Head of caudate nucleus (tissue), 42 donors: Measurements from ENCODE around the gene MYO3B.
A peak's percentile ranks its signal among the peaks of the same experiment; 100 is the strongest.

Experiments used
- DNase-seq, 42 donors: peaks; one replicate each; pipeline versions ENCODE4 v3.0.0 to v3.0.0-alpha.2; 2020 to 2021; ENCODE audit warnings: mixed read lengths in 7 of 42
- intact Hi-C: fragments of 100-400 bp; cut with DNase I; formaldehyde crosslinking; loops from one replicate; pipeline ENCODE4 v1.15.0; 2022

MYO3B gene

DNA sequence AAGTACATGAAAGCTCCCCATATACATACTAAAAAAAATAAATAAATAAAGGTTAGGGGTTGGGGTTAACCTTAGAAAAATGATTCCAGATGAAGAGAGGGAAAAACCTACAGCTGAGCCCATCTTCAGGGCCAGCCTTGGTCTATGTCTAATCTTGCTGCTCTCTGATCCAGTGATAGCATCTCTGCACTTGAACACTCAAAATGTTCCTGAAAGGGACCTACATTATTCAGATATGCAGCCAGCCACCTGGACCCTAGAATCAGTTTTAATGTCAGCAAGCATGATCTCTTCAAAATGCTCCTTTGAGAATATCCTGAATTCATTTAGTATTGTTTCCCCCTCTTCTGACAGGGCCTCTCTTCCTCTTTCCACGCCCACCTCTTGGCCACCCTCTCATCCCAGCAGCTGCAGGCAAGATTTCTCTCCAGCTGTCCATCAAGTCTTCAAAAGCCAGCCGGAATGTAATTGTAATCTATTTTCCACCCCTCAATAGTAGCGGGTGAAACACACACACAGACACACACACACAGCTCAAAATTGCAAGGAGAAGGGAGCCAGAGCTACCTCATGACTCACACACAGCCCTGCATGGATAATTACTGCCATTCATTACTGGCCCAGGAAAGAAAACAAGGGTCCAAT is 135.5 kb downstream of the MYO3B start:
- intact Hi-C loops = no loop called here

DNA sequence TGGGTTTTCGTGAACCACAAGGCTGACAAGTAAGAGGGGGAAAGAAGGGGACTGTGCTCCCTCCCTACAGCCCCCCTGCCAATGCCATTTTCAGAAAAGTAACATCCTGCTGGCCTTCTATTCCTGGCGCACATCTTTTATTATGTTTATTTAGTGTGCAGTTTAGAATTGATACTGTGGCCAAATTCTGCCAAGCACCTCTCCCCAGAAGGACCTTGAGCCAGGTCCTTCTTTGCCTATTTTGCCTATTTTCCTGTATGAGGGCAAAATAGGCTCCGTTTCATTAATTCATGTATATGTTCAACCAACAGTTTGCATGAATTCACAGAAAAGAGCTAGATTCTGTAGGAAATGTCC is 136.0 kb downstream of the MYO3B start:
- no peak for DNase-seq

More for the DNA sequence above, 135.5 kb downstream of the MYO3B start:
- DNase-seq = peak in 23 of 42 donors; percentile 1 to 71 (median 24)

DNA sequence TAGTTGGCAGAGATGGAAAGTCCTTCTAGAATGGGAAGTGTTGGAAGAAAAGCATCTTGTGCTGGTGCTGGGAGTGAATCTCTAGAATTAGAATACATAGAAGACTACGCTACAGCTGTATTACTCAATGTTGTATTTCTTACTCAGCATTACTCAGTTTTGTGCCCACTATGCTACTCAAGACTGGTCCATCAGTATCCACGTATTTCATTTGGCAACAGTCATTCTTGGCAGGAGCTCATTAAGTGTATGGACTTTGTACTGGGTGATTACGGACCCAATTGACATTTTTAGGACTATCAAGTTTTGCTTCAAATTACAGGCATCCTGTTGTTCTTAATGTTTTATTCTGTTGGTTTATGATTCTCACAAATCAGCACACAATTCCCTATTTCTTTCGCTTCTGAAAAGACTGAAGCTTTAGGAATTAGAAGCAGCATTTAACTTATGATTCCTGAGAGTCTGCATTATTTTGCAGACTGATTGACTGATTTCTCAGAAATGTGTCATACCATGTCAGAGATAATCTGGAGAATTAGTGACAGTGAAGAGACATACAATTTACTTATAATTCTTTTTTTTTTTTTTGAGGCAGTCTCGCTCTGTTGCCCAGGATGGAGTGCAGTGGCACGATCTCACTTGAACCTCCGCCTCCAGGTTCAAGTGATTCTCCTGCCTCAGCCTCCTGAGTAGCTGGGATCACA is 136.9 kb downstream of the MYO3B start:
- intact Hi-C loops = no loop called here
- DNase-seq = no peak

More for the DNA sequence above, 136.0 kb downstream of the MYO3B start:
- intact Hi-C loops = no loop called here

DNA sequence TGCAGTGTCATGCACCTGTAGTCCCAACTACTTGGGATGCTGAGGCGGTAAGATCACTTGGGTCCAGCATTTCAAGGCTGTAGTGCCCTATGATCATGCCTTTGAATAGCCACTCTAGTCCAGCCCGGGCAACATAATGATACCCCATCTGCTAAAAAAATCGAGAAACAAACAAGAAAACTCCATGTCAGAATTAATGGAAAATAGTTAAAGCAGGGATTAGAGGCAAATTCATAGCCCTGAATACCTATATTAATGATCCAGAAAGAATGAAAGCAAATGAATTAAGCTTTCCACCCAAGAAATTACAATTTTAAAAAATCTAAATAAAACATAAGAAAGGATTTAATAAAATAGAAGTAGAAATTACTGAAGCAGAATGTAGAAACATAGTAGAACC is 143.0 kb downstream of the MYO3B start:
- intact Hi-C loops = no loop called here
- DNase-seq = no peak

DNA sequence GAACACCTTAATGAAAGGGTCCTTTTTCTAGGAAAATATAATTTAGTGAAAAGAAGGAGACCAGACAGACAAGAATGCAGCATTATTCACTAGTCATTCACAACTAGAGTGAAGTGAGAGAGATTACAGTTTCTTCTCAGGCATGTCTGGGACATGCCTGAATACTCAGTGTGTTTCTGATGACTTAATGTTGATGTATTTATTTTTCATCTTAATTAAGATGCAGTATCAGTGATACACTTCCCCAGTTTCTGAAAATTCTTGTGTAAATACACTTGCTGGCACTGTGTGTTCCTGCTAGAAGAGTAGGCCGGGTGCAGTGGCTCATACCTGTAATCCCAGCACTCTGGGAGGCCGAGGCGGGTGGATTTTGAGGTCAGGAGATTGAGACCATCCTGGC is 143.6 kb downstream of the MYO3B start:
- no peak for DNase-seq
- intact Hi-C loops = no loop called here

DNA sequence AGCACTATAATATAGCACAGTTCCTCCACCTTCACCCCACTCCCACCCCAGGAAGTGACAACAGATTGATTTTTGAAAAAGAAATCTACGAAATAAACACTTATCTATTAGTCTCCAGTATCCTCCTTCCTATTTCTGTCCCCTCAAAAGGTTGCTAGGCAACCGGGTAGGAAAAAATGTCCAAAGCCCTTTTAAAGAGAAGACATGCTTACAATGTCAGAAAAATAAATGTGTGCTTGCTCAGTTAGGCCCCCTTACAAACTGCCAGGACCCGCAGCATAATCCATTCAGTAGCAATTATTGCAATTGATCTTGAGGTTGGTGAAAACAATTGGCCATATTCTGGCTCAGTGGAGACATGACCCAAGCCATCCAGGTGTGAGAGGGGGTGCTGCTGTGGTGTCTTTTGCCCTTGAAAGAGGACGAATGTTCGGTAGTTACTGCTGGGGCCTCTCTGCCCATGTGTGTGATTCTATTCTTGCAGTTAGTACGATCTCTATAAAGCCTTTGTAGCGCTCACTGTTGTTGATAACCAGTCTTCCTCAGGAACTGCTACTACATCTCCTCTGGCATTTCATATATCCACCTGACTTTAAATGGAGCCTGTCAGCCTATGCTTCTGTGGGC is 144.3 kb downstream of the MYO3B start:
- intact Hi-C loops = no loop called here

DNA sequence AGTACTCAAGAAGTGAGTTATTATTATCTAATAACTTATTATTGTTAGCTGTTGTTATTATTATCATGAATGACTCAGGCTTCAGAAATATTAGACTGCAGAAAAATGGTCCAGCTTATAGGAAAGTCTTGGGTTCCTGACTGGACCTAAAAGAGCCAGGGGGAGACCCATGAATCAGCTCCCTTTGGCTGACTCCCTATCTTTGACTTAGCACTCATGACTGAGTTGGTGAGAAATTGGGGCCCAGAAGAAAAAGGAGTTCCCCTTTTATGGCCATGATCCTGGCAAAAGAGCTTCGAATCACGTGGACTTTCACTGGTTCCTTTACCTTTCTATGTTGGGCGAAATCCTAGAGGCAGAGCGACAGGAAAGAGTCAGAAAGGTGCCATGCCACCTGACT is 145.8 kb downstream of the MYO3B start:
- DNase-seq = no peak
- intact Hi-C loops = no loop called here

More for the DNA sequence above, 144.3 kb downstream of the MYO3B start:
- DNase-seq = no peak

DNA sequence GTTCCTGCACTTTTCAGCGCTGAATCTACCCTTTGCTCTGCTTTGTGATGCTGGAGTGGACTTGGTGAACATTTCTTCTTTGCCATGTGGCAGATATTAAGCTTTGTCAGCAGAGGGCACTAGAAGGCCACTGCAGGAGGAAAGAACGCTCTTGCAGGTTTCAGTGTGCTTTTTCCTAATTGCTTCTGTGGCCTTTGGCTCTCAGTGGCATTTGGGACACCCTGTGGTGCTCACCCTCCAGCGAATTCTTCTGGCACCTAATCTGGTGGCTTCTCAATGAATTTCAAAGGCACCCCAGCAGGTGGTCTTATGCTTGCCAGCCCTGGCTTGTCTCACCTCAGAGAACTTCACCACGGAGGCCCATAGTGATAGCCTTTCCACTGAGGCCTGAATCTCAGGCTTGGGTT is 146.7 kb downstream of the MYO3B start:
- intact Hi-C loops = no loop called here
- DNase-seq = peak in 31 of 42 donors; percentile 10 to 69 (median 45)

DNA sequence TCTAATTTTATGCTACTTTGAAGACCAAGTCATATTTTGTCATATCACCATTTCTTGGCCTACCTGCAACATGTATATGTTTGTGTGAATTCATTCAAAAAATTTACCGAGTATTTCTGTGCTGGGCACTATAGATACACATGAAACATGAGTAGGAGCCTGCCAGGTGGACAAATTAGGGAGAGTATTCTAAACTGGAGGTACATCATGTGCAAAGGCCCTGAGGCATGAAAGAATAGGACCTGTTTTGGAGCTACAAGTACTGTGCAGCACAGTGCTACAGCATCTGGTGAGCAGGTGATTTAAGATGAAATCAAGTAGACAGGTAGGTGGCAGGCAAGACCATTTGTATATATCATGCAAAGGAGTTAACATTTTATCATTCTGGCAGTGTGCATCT is 152.9 kb downstream of the MYO3B start:
- DNase-seq = no peak
- intact Hi-C loops = no loop called here

DNA sequence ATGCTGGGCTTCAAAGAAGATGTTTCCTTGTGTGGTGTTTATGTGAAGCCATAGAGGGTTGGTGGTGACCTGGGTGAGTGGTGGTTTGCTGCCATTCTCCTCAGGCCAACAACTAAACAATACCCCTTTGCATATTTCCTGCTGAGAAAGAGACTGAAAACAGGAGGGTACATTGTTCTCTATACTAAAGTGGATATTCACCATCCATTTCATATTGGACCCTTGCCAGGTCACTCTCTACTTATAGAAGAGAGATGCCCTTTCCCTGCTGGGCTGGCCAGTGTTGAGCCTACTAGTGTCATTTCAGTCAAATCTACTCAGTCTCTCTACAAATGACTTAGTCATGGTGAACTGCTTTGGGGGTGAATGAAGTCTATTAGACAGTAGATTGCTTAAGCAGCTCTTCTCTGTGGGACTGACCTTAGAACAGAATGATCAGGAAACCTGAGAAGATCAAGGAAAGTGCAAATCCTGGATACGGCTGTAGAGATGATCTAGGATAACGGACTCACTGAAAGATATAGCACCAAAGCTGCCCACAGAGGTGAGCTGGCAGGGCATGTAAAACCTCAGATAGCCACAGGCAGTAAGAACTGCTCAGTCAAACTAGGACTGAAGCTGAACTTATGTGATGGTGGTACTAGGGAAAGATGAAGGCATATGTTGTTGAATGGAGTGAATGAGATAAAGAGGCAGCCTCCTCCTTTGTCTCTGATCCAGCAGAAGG is 154.9 kb downstream of the MYO3B start:
- intact Hi-C loops = no loop called here
- DNase-seq = no peak

DNA sequence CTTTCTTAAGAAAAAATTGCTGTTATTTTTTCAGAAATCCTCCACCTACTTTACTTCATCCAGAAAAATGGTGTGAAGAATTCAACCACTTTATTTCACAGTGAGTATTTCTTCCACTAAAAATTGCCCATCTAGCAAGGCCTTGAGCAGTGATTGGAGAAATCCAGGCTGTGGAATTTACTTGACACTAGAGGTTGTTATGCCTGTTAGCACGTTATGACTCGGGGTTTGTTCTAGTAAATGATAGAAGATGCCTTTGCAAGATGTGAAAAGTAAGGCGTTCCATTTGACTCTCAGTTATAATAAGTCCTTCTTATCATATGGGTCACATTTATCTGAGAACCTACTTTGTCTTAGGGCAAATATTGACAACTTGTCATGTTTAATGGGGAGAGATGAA is 157.4 kb downstream of the MYO3B start:
- intact Hi-C loops = no loop called here
- DNase-seq = no peak

DNA sequence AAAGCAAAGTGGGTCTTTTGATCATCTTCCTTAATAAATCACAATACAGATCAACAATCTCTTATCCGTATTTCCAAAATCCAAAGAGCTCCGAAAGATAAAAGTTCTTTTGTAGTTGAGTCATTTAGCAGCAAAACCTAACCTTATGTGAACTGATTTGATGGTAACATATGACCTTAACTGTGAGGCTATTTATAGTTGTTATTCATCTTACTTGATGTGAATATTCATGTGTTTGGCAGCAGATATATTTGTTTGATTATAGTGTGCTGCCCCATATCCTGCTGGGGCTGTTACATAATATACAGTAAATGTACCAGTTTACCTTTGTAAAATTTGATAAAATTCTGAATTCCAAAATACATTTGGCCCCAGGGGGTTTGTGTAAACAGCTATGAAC is 158.5 kb downstream of the MYO3B start:
- DNase-seq = no peak
- intact Hi-C loops = no loop called here

DNA sequence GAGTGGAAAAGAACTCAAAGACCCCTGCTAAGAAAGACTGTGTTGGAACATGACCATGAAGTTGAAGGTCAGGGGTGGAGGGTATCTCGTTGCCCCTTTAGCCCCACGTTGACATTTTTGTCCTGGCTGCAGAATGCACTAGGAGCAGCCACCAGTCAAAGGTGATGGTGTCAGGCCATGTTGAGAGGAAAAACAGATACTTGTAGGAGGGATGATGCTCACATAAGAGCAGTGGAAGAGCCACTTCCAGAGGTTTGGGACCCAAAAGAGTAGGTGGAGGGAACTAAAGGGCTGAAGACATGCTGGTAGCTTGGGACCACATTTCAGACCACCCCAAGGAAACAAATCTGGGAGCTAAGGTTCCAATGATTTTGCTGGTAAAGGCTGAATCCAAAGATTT is 159.0 kb downstream of the MYO3B start:
- no peak for DNase-seq

DNA sequence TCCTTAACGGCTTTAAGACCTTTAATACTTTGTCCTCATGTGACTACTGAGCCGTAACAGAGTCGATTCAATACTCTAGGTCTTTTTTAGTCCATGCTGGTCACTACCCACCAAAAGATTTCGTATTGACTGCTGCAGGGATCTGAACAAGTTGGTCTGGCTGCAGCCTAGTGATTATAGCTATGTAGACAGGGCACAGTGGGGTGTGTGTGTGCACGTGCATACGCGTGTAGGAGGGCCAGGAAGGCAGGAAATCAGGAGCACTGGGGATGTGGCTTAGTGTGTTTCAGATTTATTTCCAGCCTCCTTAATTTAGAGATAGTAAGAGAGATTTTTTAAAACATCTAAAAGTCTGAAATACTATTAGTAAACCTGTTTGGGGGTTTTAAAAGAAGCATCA is 161.4 kb downstream of the MYO3B start:
- intact Hi-C loops = no loop called here
- no peak for DNase-seq

More for the DNA sequence above, 159.0 kb downstream of the MYO3B start:
- intact Hi-C loops = no loop called here

DNA sequence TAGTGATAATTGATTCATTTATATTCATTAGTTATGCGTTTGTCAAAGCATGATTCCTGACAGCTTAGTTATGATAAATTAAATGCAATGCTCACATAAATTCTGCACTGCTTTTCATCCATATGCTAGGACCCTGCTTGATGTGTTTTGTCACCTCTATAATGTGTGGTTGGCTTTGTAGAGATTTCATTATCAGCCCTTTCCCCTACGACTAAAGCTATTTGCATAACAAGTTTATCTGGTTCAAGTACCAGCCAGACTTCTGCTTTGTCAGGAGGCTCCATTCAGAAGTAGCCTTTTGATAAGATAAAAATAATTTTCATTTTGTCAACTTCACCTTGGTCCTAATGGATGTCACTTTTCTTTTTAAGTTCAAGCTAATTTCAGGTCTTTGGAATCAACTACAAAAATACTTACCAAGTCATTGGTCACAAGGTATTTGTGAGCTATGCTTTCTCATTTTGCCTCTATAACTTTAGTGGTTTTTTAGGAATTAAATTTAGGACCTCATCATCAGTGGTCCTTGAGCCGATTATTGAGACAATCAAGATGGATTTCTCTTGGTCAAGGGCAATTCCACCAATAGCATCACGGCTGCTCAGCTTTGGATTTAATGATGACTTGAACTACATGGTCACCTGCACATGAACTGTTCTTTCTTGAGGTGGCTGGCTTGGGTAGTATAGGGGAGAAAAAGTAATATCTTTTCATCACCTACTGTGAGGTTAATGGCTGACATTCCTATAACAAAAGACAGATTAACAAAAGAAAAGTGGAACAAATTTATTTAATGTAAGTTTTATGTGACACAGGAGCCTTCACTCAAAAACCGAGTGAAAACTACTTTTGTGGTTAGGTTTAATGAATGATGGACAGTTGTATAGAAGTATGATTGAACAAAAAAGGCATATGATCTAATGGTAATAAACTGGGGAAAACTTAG is 162.1 kb downstream of the MYO3B start:
- DNase-seq = no peak
- intact Hi-C loops = no loop called here

DNA sequence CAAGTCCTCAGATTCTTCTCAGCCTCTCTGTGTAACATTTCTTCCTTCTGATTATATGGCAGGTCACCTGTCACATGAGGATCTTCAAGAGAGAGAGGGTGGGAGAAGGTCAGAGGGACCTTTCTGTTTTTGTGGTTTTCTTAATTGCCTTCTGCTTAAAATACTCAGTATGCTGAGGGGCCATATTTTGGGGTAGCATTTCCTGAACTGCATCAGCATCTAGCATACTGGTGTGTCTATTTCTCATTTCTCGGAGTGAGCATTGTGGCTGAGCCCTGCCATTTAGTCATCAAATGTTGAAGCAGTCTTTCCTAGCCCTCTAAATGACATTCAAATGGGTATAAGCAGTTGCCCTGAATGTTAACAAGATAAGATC is 162.7 kb downstream of the MYO3B start:
- no peak for DNase-seq
- intact Hi-C loops = no loop called here

DNA sequence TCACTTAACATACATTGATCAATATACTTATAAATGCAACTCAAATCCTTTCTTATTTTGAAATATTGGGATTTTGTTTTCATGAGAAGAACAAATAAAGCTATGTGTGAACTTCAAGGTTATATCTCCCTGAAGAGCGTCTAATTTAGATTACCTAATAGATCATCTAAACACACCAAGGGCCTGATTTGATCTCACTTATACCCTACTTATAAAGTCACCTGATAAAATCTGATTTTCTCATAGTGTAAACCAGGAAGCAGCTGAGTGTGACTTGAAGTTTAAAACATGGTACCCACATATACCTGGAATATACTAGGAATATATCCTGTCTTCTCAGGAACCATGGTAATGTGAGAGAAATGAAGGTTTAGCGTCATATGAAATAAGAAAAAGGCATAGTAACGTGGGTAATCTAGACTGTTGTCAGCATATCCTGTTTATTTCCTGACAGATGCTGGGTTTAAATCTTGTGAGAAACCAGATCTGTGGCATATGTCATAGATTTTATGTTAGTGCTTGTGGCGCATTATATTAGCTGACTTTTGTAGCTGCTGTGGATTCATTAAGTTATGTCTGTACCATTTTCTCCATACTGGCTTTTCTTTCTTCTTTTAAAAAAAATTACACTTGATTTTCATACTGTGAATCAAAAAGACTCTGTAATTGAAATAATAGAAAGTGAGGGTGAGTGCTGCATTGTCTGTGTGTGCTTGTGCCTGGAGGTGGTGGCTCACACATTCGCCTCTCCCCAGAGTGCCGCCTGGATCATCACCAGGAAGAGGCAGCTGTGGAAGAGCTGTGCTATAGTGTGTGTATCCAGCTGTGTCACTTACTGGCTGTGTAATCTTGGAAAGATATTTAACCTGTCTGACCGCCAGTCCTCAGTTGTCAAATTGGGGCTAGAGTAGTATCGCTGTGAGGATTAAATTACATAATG is 164.0 kb downstream of the MYO3B start:
- intact Hi-C loops = no loop called here
- no peak for DNase-seq
